Upper lobe of right lung (tissue), 1 donor: ENCODE measurements around the gene FUOM. TPM values are rescaled to one million over a fixed set of nuclear protein-coding genes. Genes with fewer than 3 reads are reported as not detected.
A peak's percentile ranks its signal among the peaks of the same experiment; 100 is the strongest.
"Not testable (repeated sequence)": the region's sequence is repeated elsewhere in the genome, so short reads cannot be mapped to it uniquely, and the experiment has no call there.

Experiments
- ATAC-seq: fragments of 200-7000 bp; cut with Tn5 transposase; one replicate; pipeline ENCODE4 v1.9.1; 2020; ENCODE audit warnings: mild to moderate bottlenecking, moderate library complexity
- DNase-seq: peaks from one replicate; pipeline ENCODE4 v3.0.0-alpha.2; 2020
- H3K27ac ChIP-seq: fragments of 200-600 bp; one replicate; pipeline ENCODE4 v1.8.0; 2022
- H3K27me3 ChIP-seq: fragments of 200-600 bp; one replicate; pipeline ENCODE4 v1.8.0; 2022; ENCODE audit warnings: mild to moderate bottlenecking
- H3K36me3 ChIP-seq: fragments of 200-600 bp; one replicate; pipeline ENCODE4 v1.8.0; 2022
- H3K4me1 ChIP-seq: fragments of 200-600 bp; one replicate; pipeline ENCODE4 v1.8.0; 2022
- H3K4me3 ChIP-seq: fragments of 200-600 bp; one replicate; pipeline ENCODE4 v1.8.0; 2022; ENCODE audit warnings: mild to moderate bottlenecking
- H3K9me3 ChIP-seq: fragments of 200-600 bp; one replicate; pipeline ENCODE4 v1.8.0; 2022
- intact Hi-C: fragments of 100-400 bp; cut with DNase I; formaldehyde crosslinking; loops from one replicate; pipeline ENCODE4 v1.11.0; 2022
- total RNA-seq: library from RNA; stranded (reverse); fragmentation: NEBNext Ultra II Directional; extraction: Animal tissue kit (Norgen Biotek cat#: 25700); gene quantifications from one replicate; pipeline ENCODE4 v1.2.1, GENCODE V29; 2021
- TF ChIP-seq, protein P1 (sequence below): fragments of 200-600 bp; IDR thresholded peaks from one replicate; pipeline ENCODE4 v1.8.0; 2022; ENCODE audit warnings: antibody characterized with exemption
- donor health status: DM: no; HTN: yes; CAD: no; lungs with severe emphysema.

Gene FUOM
- total RNA-seq, 1 donor from 2014 or later, result 21.2 TPM

DNA sequence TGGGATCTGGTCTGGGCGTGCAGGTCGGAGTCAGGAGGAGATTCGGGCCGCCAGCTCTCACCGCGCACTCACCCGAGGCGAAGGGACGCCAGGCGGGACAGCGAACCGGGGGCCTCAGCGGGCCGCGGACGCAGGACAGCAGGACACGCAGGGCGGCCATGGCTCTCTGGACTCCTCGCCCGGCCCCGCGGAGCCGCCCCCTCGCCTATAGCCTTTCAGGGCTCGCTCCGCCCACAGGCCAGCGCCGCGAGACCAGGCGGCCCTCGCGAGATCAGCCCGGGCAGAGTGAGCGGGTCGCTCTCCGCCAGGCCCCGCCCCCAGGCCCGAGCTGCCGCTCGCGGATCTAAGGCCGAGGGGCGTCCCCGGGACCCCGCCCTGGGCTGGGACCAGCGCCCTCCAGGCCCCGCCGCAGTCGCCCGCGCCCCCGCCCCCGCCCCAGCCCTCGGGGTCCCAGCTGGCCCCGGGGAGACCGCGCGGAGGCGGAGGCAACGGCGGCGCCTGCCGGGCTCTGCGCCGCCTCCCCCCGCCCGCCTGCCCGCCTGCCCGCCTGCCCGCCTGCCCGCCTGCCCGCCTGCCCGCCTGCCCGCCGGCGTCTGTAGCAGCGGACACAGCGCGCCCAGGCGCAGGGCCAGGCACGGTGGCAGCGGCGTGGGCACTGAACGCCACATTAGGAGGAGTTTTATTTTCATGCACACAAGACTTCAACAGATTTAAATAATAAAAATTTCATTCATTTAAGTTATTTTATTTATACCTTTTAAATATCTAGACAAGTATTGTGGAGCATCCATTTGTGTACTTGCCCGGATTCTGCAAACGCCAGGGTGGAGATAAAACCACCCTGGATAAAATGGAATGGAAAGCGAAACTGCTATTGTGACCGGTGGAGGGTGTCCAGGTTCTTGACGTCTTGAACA is 15.6 kb upstream of the FUOM start, which contains the start of gene ECHS1:
TSS of gene ECHS1 (minus strand) at position 181 of the 917 bp plus-strand sequence. CDS start at position 160, 21 bp downstream.
- H3K9me3 ChIP-seq, result no peaks in the 10 kb centered on the region
- peak within 1 kb of the TSS; percentile 83 for H3K27ac ChIP-seq
- DNase-seq, result peak; percentile 99
- H3K27me3 ChIP-seq, result no peaks in the 10 kb centered on the region
- H3K36me3 ChIP-seq, result peaks cover 25% of the 10 kb centered on the region
- TF ChIP-seq, protein P1, sequence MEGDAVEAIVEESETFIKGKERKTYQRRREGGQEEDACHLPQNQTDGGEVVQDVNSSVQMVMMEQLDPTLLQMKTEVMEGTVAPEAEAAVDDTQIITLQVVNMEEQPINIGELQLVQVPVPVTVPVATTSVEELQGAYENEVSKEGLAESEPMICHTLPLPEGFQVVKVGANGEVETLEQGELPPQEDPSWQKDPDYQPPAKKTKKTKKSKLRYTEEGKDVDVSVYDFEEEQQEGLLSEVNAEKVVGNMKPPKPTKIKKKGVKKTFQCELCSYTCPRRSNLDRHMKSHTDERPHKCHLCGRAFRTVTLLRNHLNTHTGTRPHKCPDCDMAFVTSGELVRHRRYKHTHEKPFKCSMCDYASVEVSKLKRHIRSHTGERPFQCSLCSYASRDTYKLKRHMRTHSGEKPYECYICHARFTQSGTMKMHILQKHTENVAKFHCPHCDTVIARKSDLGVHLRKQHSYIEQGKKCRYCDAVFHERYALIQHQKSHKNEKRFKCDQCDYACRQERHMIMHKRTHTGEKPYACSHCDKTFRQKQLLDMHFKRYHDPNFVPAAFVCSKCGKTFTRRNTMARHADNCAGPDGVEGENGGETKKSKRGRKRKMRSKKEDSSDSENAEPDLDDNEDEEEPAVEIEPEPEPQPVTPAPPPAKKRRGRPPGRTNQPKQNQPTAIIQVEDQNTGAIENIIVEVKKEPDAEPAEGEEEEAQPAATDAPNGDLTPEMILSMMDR, result no peak
- ATAC-seq, result peak; percentile 98
- H3K4me3 ChIP-seq, result peak within 1 kb of the TSS; percentile 72
- H3K4me1 ChIP-seq, result peaks cover 19% of the 10 kb centered on the region
- intact Hi-C loops, result no loop called here

DNA sequence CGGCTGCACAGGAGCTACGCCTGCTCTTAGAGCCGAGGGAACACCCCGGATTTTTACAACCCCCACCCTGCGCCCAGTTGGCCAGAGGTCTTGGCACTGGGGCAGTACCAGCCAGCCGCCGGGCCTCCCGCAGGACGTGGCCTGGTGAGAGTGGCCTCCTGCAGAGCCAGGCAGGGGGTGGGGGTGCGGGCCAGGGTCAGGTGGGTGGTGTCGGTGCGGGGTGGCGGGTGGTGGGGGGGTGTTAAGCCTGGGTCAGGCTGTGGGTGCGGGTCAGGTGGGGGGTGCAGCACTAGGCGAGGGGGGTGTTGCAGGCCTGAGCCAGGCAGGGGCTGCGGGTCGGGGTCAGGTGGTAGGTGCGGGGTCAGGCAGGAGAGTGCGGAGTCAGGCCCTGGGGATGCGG is 14.7 kb upstream of the FUOM start:
- peak overlapping the region; percentile 72 for H3K4me3 ChIP-seq
- TF ChIP-seq, protein P1, result no peak
- ATAC-seq (no peak), DNase-seq (no peak)
- H3K27ac ChIP-seq, result no peak overlapping the region
- H3K9me3 ChIP-seq, result no peaks in the 10 kb centered on the region
- peaks cover 12% of the 10 kb centered on the region for H3K4me1 ChIP-seq
- H3K27me3 ChIP-seq, result no peaks in the 10 kb centered on the region
- intact Hi-C loops, result no loop called here
- peaks cover 31% of the 10 kb centered on the region for H3K36me3 ChIP-seq

DNA sequence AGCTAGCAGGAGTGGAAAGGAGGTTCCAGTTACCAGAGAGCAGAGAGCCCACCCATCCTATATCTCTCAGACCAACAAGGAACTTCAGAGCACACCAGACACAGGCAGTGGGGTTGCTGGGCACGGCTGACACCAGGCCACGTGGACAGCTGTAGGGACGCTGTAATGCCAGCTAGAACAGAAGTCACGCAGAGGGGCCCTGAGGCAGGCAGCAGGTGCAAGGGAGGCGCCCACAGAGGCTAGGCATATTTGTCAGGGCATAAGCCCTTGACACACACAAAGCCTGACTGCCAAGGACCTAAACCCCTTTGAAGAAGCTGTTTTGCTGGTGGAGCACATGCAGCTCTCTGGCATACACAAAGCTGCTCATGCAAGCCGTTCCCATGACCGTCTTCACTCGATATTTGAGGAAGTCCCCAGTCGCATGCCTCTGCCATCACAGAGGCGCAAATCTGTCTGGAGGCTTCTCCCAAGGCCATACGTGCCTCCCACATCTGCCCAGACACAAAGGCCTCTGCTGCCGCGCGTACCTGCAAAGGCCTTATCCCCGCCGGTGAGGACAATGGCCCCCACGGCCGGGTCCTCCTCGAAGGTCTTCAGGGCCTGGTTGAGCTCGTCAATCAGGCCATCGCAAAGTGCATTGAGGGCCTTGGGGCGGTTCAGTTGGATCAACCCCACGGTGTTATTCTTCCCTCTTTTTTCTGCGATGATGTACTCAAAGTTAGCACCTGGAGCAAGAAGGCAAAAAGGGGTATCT is 12.4 kb upstream of the FUOM start:
- intact Hi-C loops, result no loop called here
- Histone ChIP-seq H3K4me1 (peaks cover 11% of the 10 kb centered on the region), H3K36me3 (peaks cover 50% of the 10 kb centered on the region), H3K27me3 (no peaks in the 10 kb centered on the region), H3K9me3 (no peaks in the 10 kb centered on the region), H3K4me3 (no peak overlapping the region), H3K27ac (no peak overlapping the region)
- no peak for ATAC-seq
- DNase-seq, result no peak
- TF ChIP-seq, protein P1, result no peak

DNA sequence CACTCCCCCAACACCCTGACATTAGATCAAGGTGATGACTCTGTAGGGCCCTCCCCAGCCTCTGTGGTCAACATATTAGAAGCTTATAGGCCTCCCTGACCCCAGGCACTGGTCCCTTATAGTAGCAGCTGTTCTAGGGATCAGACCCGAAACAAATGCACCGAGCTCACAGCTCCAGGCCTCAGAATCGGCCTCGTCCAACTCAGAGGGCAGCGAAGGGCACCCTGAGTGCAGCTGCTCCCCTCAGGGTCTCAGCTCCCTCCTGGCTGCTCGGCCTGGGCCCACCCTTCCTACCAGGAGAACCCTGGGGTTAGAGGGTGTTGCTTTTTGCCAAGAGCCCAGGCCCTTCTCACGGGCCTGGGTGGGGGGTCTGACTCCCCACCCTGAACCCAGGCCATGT is 10.3 kb upstream of the FUOM start:
- ATAC-seq (no peak), DNase-seq (no peak)
- peaks cover 66% of the 10 kb centered on the region for H3K36me3 ChIP-seq
- intact Hi-C loops, result no loop called here
- H3K4me1 ChIP-seq, result peaks cover 3% of the 10 kb centered on the region
- TF ChIP-seq, protein P1, result no peak
- no peaks in the 10 kb centered on the region for H3K27me3 ChIP-seq
- H3K27ac ChIP-seq, result no peak overlapping the region
- no peak overlapping the region for H3K4me3 ChIP-seq
- H3K9me3 ChIP-seq, result no peaks in the 10 kb centered on the region

DNA sequence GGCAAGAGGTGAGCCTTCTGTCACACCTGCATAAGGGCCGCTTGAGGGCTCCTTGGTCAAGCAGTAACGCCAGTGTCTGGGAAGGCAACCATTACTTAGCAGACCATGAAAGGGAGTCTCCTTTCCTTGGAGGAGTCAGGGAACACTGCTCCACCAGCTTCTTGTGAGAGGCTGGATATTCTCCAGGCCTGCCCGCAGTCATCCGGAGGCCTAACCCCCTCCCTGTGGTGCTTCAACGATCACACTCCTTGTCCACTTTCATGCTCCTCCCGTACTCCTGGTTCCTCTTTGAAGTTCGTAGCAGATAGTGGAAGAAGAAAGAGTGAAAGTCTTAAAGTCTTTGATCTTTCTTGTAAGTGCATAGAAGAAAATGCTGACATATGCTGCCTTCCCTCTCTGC is 9.6 kb upstream of the FUOM start:
- H3K27me3 ChIP-seq, H3K4me3 ChIP-seq, H3K27ac ChIP-seq, H3K9me3 ChIP-seq, ATAC-seq, DNase-seq, H3K4me1 ChIP-seq, intact Hi-C loops: not testable (repeated sequence)
- H3K36me3 ChIP-seq, result peaks cover 69% of the 10 kb centered on the region

DNA sequence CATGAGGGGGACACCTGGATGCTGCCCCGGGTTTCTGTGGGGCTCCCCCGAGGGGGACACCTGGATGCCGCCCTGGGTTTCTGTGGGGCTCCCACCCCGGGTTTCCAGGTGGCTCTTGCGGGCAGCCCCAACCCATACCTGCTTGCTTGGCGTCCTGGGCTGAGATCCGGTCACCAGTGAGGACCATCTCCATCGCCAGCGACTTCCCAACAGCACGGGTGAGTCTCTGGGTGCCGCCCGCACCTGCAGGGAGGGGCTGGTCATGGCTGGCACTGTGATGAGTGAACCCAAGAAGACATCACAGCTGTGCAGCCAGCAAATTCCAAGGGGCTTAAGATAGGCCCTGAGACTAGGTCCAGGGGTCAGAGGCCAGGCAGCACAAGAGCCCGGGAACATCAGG is 8.9 kb upstream of the FUOM start:
- H3K36me3 ChIP-seq, result peaks cover 74% of the 10 kb centered on the region
- ATAC-seq (no peak), DNase-seq (no peak)
- H3K27ac ChIP-seq, result no peak overlapping the region
- no peak overlapping the region for H3K4me3 ChIP-seq
- H3K4me1 ChIP-seq, result no peaks in the 10 kb centered on the region
- H3K9me3 ChIP-seq, result no peaks in the 10 kb centered on the region
- intact Hi-C loops, result no loop called here
- no peaks in the 10 kb centered on the region for H3K27me3 ChIP-seq
- TF ChIP-seq, protein P1, result no peak
